Choroid plexus epithelial cell (primary cell): ENCODE measurements around the gene HDHD3.

ENCODE experiments used
- DNase-seq: peaks from one replicate; pipeline ENCODE4 v3.0.0-alpha.2; 2010; ENCODE audit warnings: low read depth
- H3K4me3 ChIP-seq: 2 replicates; pipeline ENCODE4 v1.5.1; 2011; ENCODE audit warnings: low read depth, mild to moderate bottlenecking, control low read depth, low read length, moderate library complexity
- CTCF ChIP-seq: conservative IDR thresholded peaks from 2 replicates; pipeline ENCODE4 v1.5.1; 2011; ENCODE audit warnings: low read depth, mild to moderate bottlenecking, control low read depth, inconsistent platforms, low read length, moderate library complexity

HDHD3 gene

DNA sequence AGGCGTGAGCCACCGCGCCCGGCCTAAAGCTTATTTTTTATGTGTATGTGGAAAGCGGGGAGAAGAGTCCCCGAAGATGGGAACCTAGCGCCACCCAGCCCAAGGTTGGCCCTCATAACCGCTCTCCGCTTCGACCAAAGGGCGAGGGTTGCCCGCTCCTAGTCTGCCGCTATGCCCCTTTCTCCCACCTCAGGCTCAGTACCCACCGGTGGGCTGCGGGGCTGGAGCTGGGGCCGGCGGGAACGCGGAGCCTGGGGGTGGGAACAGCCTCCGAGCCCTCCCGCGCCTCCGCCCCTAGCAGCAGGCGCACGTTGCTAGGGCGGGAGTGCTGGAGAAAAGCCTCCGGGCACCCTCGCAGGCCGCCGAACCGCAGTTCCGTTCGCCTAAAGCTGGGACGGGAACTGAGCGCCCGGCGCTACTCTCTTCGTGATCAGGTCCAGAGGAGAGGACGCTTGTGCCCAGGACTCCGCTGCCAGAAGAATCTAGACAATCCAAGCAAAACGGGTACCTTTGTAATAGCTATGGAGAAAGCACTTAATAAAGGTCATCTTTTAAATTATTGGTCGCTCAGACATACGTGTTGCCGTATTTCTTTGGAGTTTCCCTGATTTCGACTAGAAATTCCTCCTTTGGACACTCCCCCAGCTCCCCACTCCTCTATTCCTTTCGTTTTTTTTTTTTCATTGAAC lies 36.6 kb downstream of the HDHD3 start, which contains the start of gene WDR31:
TSS of gene WDR31 (minus strand) at position 265 of the 689 bp plus-strand sequence. CDS start 8,253 bp downstream, outside the sequence.
- DNase-seq, result peak; percentile 94
- peak within 1 kb of the TSS; percentile 97 for H3K4me3 ChIP-seq
- no peak for TF ChIP-seq CTCF

DNA sequence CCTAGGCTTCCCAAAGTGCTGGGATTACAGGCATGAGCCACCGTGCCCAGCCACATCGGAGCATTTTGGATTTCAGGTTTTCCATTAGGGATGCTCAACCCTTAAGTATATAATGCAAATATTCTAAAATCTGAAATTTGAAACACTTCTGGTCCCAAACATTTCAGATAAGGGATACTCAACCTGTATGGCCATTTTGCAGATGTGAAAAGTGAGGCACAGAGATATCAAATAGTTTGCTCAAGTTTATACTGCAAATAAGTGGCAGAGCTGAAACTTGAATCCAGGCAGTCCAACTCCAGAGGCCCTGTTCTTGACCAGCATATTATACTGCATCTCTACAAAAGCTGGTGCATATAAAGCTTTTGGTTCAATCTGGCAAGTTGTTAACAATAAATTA lies 39.1 kb downstream of the HDHD3 start:
- no peak for DNase-seq
- H3K4me3 ChIP-seq, result no peak overlapping the region
- TF ChIP-seq CTCF, result no peak

- no peak overlapping the region for H3K4me3 ChIP-seq
- TF ChIP-seq CTCF, result no peak
- DNase-seq, result no peak
These were observed 45.0 kb downstream of the HDHD3 start for GRCh38 chr9:113331780-113332179.

DNA sequence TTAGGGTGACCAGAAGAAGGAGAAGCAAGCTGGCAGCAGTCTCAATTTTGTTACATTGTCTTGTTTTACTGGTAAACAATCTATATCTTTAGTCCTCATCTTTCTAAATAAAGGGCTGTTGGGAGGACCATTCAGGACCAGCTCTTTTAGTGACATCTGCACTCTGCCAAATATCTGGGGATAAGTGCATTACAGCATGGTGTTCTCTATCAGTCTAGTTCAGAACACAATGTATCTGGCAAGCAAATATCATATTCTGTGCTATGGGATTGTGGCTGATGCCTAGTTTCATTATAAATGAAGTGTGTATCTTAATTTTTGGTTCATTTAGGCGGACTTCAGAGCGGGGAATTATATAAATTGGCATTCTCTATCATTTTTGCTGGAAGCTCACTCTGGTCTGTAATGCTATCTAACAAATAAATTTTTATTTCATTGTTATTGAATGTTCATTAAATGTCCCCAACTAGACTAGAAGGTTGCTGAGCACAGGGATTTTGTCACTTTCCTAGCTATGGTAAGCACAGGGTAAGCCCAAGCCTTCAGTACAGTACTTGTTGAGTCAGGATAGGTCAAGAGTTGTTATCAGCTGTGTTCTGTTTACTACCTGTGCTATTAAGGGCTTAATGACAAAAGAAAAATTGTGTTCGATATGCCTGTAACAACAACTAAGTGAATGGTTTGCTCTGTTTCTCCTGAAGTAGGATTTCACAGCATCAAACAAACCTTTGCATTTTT lies 48.6 kb downstream of the HDHD3 start:
- no peak for TF ChIP-seq CTCF
- no peak overlapping the region for H3K4me3 ChIP-seq
- DNase-seq, result no peak

GRCh38 chr9:113326230-113326629 lies 50.6 kb downstream of the HDHD3 start:
- no peak overlapping the region for H3K4me3 ChIP-seq
- DNase-seq, result no peak
- TF ChIP-seq CTCF, result no peak
